PFSK-1 (cell line): Measurements from ENCODE around the gene RBM14.

Experiments
- FOXP2 ChIP-seq: optimal IDR thresholded peaks from 2 replicates; pipeline ENCODE3; 2011; ENCODE audit warnings: borderline replicate concordance, control low read depth, inconsistent platforms; ENCODE audit not compliant: insufficient read depth; ENCODE audit errors: extremely low read length, extremely low read depth
- POLR2AphosphoS5 ChIP-seq: IDR thresholded peaks from 2 replicates; pipeline ENCODE4 v1.6.1; 2012; ENCODE audit warnings: low read depth, mild to moderate bottlenecking, control low read depth, low read length, moderate library complexity
- REST ChIP-seq, 2 experiments: IDR thresholded peaks; 2 replicates each; pipeline versions ENCODE4 v1.6.1 to v1.8.0; 2011 to 2012; ENCODE audit warnings: low read depth in 2 of 2, low read length in 2 of 2, control low read depth in 1 of 2, inconsistent platforms in 1 of 2, mild to moderate bottlenecking in 1 of 2, moderate library complexity in 1 of 2; ENCODE audit not compliant: insufficient read depth in 1 of 2
- SIN3A ChIP-seq: IDR thresholded peaks from 2 replicates; pipeline ENCODE4 v1.6.1; 2012; ENCODE audit warnings: mild to moderate bottlenecking, low read length, moderate library complexity, borderline replicate concordance; ENCODE audit not compliant: insufficient read depth
- TAF1 ChIP-seq: IDR thresholded peaks from 2 replicates; pipeline ENCODE4 v1.6.1; 2012; ENCODE audit warnings: low read length, control low read depth, borderline replicate concordance; ENCODE audit not compliant: insufficient read depth

GRCh38 chr11:66646828-66647227 is 30.4 kb downstream of the RBM14 start:
- TF ChIP-seq POLR2AphosphoS5, result no peak
- TF ChIP-seq TAF1, result no peak
- no peak for TF ChIP-seq FOXP2
- no peak for TF ChIP-seq REST (IDR thresholded peaks at IDR 0.05; ENCODE audit: insufficient read depth in 1 of 2, low read depth in 2 of 2, low read length in 2 of 2)
- TF ChIP-seq SIN3A, result no peak
